MM.1S (cell line): ENCODE data around the gene BTNL3.

Experiments
- CTCF ChIP-seq: fragments of 300-600 bp; sonication (generic); IDR thresholded peaks from 2 replicates; pipeline ENCODE4 v1.5.1; 2016; ENCODE audit warnings: antibody characterized with exemption, low read length, mixed read lengths
- EZH2 ChIP-seq: fragments of 300-600 bp; sonication (generic); optimal IDR thresholded peaks from 2 replicates; pipeline ENCODE3; 2017; ENCODE audit warnings: low read depth, mild to moderate bottlenecking, antibody characterized with exemption, low read length, mixed read lengths
- EZH2phosphoT487 ChIP-seq: fragments of 300-600 bp; sonication (generic); IDR thresholded peaks from 2 replicates; pipeline ENCODE4 v1.6.1; 2018; ENCODE audit warnings: antibody characterized with exemption, low read length

- no peak for TF ChIP-seq EZH2phosphoT487
- no peak for TF ChIP-seq CTCF
- TF ChIP-seq EZH2: no peak
These were observed 10.8 kb upstream of the BTNL3 start for GRCh38 chr5:180977852-180978251.
